H9 (cell line): ENCODE results near the gene MAD1L1. TPM values are rescaled to one million over a fixed set of nuclear protein-coding genes. Genes with fewer than 3 reads are reported as not detected.

Source experiments
- DNase-seq: peaks from one replicate; pipeline ENCODE4 v3.0.0-alpha.2; 2017
- H2AFZ ChIP-seq: one replicate; pipeline ENCODE4 v1.6.1; 2013; ENCODE audit warnings: mild to moderate bottlenecking, low read length, control low read depth, moderate library complexity
- H2AK5ac ChIP-seq: 2 replicates; pipeline ENCODE4 v1.6.1; 2013; ENCODE audit warnings: low read length, control low read depth, mixed read lengths; ENCODE audit not compliant: insufficient read length
- H2BK120ac ChIP-seq: one replicate; pipeline ENCODE4 v1.6.1; 2013; ENCODE audit warnings: low read depth, mild to moderate bottlenecking, low read length, control low read depth, inconsistent platforms; ENCODE audit not compliant: poor library complexity, severe bottlenecking
- H2BK12ac ChIP-seq: 2 replicates; pipeline ENCODE4 v1.6.1; 2013; ENCODE audit warnings: low read length, control low read depth, mixed read lengths, low read depth; ENCODE audit not compliant: insufficient read length
- H2BK15ac ChIP-seq: 2 replicates; pipeline ENCODE4 v1.6.1; 2013; ENCODE audit warnings: low read depth, low read length, control low read depth
- H2BK20ac ChIP-seq: one replicate; pipeline ENCODE4 v1.6.1; 2013; ENCODE audit warnings: low read depth, mild to moderate bottlenecking, low read length, control low read depth, inconsistent platforms; ENCODE audit not compliant: poor library complexity, severe bottlenecking
- H2BK5ac ChIP-seq: 2 replicates; pipeline ENCODE4 v1.6.1; 2013; ENCODE audit warnings: low read length, control low read depth, mixed read lengths; ENCODE audit not compliant: insufficient read length
- H3K14ac ChIP-seq: 2 replicates; pipeline ENCODE4 v1.6.1; 2013; ENCODE audit warnings: low read length, control low read depth; ENCODE audit not compliant: insufficient read depth
- H3K18ac ChIP-seq: 2 replicates; pipeline ENCODE4 v1.6.1; 2013; ENCODE audit warnings: low read depth, mild to moderate bottlenecking, mixed read lengths, low read length, control low read depth; ENCODE audit not compliant: insufficient read length
- H3K23ac ChIP-seq: 2 replicates; pipeline ENCODE4 v1.6.1; 2013; ENCODE audit warnings: low read length, control low read depth, mixed read lengths, low read depth; ENCODE audit not compliant: insufficient read length
- H3K23me2 ChIP-seq: 2 replicates; pipeline ENCODE4 v1.6.1; 2013; ENCODE audit warnings: low read depth, mild to moderate bottlenecking, mixed read lengths, low read length, control low read depth; ENCODE audit not compliant: insufficient read length, poor library complexity, severe bottlenecking
- H3K27ac ChIP-seq: 2 replicates; pipeline ENCODE4 v1.5.1; 2013; ENCODE audit warnings: low read length, control low read depth, mixed read lengths, low read depth; ENCODE audit not compliant: insufficient read length
- H3K27me3 ChIP-seq: 2 replicates; pipeline ENCODE4 v1.6.1; 2013; ENCODE audit warnings: low read length, control low read depth, inconsistent platforms; ENCODE audit not compliant: insufficient read depth
- H3K4ac ChIP-seq: 2 replicates; pipeline ENCODE4 v1.6.1; 2013; ENCODE audit warnings: low read depth, mild to moderate bottlenecking, control low read depth, inconsistent platforms, low read length, moderate library complexity
- H3K4me1 ChIP-seq: 2 replicates; pipeline ENCODE4 v1.6.1; 2013; ENCODE audit warnings: low read length, control low read depth, inconsistent platforms; ENCODE audit not compliant: insufficient read depth
- H3K4me2 ChIP-seq: 2 replicates; pipeline ENCODE4 v1.6.1; 2013; ENCODE audit warnings: low read length, control low read depth, mixed read lengths; ENCODE audit not compliant: insufficient read length, insufficient read depth
- H3K56ac ChIP-seq: 2 replicates; pipeline ENCODE4 v1.6.1; 2013; ENCODE audit warnings: low read depth, mild to moderate bottlenecking, mixed read lengths, low read length, control low read depth; ENCODE audit not compliant: insufficient read length
- H3K79me1 ChIP-seq: 2 replicates; pipeline ENCODE4 v1.6.1; 2013; ENCODE audit warnings: low read depth, mild to moderate bottlenecking, moderate library complexity, low read length, control low read depth, inconsistent platforms; ENCODE audit not compliant: insufficient read depth, poor library complexity, severe bottlenecking
- H3K79me2 ChIP-seq: 2 replicates; pipeline ENCODE4 v1.6.1; 2013; ENCODE audit warnings: low read length, control low read depth, inconsistent platforms; ENCODE audit not compliant: insufficient read depth
- H3K9ac ChIP-seq: 2 replicates; pipeline ENCODE4 v1.6.1; 2013; ENCODE audit warnings: low read length, control low read depth, mixed read lengths; ENCODE audit not compliant: insufficient read length; ENCODE audit errors: extremely low read depth
- H3K9me3 ChIP-seq: one replicate; pipeline ENCODE4 v1.6.1; 2013; ENCODE audit warnings: low read depth, low read length, inconsistent platforms; ENCODE audit not compliant: control insufficient read depth
- H3T11ph ChIP-seq: one replicate; pipeline ENCODE4 v1.6.1; 2013; ENCODE audit warnings: mild to moderate bottlenecking, low read length, control low read depth, inconsistent platforms
- H4K20me1 ChIP-seq: one replicate; pipeline ENCODE4 v1.6.1; 2013; ENCODE audit not compliant: control insufficient read depth, insufficient read length, insufficient read depth
- H4K5ac ChIP-seq: 2 replicates; pipeline ENCODE4 v1.6.1; 2013; ENCODE audit warnings: low read depth, mild to moderate bottlenecking, mixed read lengths, low read length, control low read depth; ENCODE audit not compliant: insufficient read length
- H4K8ac ChIP-seq: replicated peaks from 2 replicates; pipeline ENCODE4 v1.6.1; 2013; ENCODE audit warnings: low read length, control low read depth, mixed read lengths, low read depth; ENCODE audit not compliant: insufficient read length
- H4K91ac ChIP-seq: 2 replicates; pipeline ENCODE4 v1.6.1; 2013; ENCODE audit warnings: low read depth, mild to moderate bottlenecking, moderate library complexity, mixed read lengths, low read length, control low read depth; ENCODE audit not compliant: insufficient read length
- H3K27ac Mint-ChIP-seq, 3 experiments: 2 replicates in 2 of 3; 3 replicates in 1 of 3; pipeline ENCODE4 v1.8.0; 2020 to 2021; ENCODE audit warnings: mixed read lengths in 3 of 3, mild to moderate bottlenecking in 1 of 3, moderate library complexity in 1 of 3
- H3K27me3 Mint-ChIP-seq: 2 replicates; pipeline ENCODE4 v1.8.0; 2021; ENCODE audit warnings: low read depth, mild to moderate bottlenecking, moderate library complexity, mixed read lengths
- H3K36me3 Mint-ChIP-seq, 3 experiments: 2 replicates in 2 of 3; 3 replicates in 1 of 3; pipeline ENCODE4 v1.8.0; 2020 to 2021; ENCODE audit warnings: low read depth in 3 of 3, mixed read lengths in 3 of 3; ENCODE audit not compliant: insufficient read depth in 1 of 3
- H3K4me1 Mint-ChIP-seq, 2 experiments: 2 replicates each; pipeline ENCODE4 v1.8.0; 2020; ENCODE audit warnings: mixed read lengths in 2 of 2
- H3K4me3 Mint-ChIP-seq, 2 experiments: 2 replicates in 1 of 2; 3 replicates in 1 of 2; pipeline ENCODE4 v1.8.0; 2020 to 2021; ENCODE audit warnings: mild to moderate bottlenecking in 2 of 2, mixed read lengths in 2 of 2, moderate library complexity in 1 of 2
- H3K9me3 Mint-ChIP-seq, 2 experiments: 2 replicates in 1 of 2; 3 replicates in 1 of 2; pipeline ENCODE4 v1.8.0; 2020; ENCODE audit warnings: mild to moderate bottlenecking in 2 of 2, mixed read lengths in 2 of 2, moderate library complexity in 1 of 2
- WGBS: extraction: QIAGEN DNeasy Blood & Tissue Kit; methylation state at CpG from one replicate; pipeline ENCODE4 v1.1.7; 2013; ENCODE audit warnings: missing lambda C conversion rate, low lambda C conversion rate, mixed read lengths; ENCODE audit not compliant: insufficient read length; ENCODE audit errors: extremely low coverage; 5-methylcytosine and 5-hydroxymethylcytosine counted together
- total RNA-seq: library from RNA; stranded (reverse); gene quantifications from 2 replicates; pipeline ENCODE4 v1.2.1, GENCODE V29; 2021
- TF ChIP-seq, protein P1 (sequence below): fragments of 200-600 bp; sonication (generic); conservative IDR thresholded peaks from 3 replicates; pipeline ENCODE4 v1.8.0; 2021; ENCODE audit warnings: antibody characterized with exemption, mild to moderate bottlenecking

The MAD1L1 gene
- total RNA-seq, 1 experiment from 2014 or later, result 39.0 TPM

DNA sequence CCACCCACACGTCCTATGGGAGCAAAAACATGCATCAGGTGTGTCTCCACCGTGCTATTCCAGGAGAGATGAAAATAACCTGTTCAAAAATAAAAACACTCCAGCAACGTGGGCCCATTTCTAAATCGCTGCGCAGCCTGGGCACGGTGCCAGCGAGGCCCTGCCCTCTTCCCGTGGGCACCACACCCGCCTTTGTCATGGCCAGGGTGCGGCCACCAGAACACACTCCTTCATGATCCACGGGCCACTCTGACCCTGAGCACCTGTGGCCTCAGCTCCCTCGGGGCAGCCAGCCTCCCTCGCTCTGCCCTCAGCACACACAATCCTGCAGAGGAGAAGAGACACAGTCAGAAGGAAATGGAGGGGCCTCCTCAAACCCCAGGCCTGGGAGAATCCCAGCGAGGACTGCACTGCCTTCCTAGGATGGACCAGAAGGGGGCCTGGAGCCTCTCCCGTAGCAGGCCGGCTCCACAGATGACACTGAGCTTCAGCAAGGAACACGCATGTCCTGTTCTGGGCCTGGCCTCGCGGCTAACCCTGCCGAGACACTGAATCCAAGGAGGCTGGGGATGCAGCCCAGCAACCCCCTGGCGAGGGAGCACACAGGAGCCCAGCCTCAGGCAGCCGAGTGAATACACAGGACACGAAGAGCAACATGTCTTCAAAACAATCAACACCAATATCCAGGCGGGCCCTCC is 169.0 kb downstream of the MAD1L1 start:
- Mint-ChIP-seq H3K9me3 (peaks cover 18 to 22% of the 10 kb centered on the region in 2 experiments), H3K27me3 (peaks cover 4% of the 10 kb centered on the region), H3K4me3 (no peak overlapping the region), H3K4me1 (no peaks in the 10 kb centered on the region), H3K27ac (peak overlapping the region in 1 of 3 experiments; percentile 74; a peak in 2 of 7 replicates), H3K36me3 (peaks cover 24 to 38% (median 33%) of the 10 kb centered on the region in 3 experiments)
- DNase-seq, result no peak
- Histone ChIP-seq H3K56ac (no peak overlapping the region), H4K20me1 (peaks cover 2% of the 10 kb centered on the region), H3K18ac (no peak overlapping the region), H2AFZ (no peak overlapping the region), H3K79me2 (no peaks in the 10 kb centered on the region), H2BK15ac (no peak overlapping the region), H3K23me2 (no peaks in the 10 kb centered on the region), H3K27me3 (no peaks in the 10 kb centered on the region), H3K14ac (no peak overlapping the region), H3K9ac (no peak overlapping the region), H3K23ac (no peak overlapping the region), H2BK120ac (no peak overlapping the region), H3K4me2 (no peak overlapping the region), H3K9me3 (peaks cover 9% of the 10 kb centered on the region), H2BK20ac (no peak overlapping the region), H4K91ac (no peak overlapping the region), H3K4me1 (no peaks in the 10 kb centered on the region), H4K5ac (no peak overlapping the region), H2BK12ac (no peak overlapping the region), H3K4ac (no peak overlapping the region), H3K79me1 (no peaks in the 10 kb centered on the region), H4K8ac (no peak overlapping the region), H2BK5ac (no peak overlapping the region), H3T11ph (no peak overlapping the region), H2AK5ac (no peak overlapping the region), H3K27ac (no peak overlapping the region)
- TF ChIP-seq, protein P1, sequence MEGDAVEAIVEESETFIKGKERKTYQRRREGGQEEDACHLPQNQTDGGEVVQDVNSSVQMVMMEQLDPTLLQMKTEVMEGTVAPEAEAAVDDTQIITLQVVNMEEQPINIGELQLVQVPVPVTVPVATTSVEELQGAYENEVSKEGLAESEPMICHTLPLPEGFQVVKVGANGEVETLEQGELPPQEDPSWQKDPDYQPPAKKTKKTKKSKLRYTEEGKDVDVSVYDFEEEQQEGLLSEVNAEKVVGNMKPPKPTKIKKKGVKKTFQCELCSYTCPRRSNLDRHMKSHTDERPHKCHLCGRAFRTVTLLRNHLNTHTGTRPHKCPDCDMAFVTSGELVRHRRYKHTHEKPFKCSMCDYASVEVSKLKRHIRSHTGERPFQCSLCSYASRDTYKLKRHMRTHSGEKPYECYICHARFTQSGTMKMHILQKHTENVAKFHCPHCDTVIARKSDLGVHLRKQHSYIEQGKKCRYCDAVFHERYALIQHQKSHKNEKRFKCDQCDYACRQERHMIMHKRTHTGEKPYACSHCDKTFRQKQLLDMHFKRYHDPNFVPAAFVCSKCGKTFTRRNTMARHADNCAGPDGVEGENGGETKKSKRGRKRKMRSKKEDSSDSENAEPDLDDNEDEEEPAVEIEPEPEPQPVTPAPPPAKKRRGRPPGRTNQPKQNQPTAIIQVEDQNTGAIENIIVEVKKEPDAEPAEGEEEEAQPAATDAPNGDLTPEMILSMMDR, result peak; percentile 35; the same call in 2 of the 3 replicates
- WGBS, result no CpG with 5 or more reads among the region's 24 CpGs
